ENCODE measurements around the gene PDE4D.

DNA sequence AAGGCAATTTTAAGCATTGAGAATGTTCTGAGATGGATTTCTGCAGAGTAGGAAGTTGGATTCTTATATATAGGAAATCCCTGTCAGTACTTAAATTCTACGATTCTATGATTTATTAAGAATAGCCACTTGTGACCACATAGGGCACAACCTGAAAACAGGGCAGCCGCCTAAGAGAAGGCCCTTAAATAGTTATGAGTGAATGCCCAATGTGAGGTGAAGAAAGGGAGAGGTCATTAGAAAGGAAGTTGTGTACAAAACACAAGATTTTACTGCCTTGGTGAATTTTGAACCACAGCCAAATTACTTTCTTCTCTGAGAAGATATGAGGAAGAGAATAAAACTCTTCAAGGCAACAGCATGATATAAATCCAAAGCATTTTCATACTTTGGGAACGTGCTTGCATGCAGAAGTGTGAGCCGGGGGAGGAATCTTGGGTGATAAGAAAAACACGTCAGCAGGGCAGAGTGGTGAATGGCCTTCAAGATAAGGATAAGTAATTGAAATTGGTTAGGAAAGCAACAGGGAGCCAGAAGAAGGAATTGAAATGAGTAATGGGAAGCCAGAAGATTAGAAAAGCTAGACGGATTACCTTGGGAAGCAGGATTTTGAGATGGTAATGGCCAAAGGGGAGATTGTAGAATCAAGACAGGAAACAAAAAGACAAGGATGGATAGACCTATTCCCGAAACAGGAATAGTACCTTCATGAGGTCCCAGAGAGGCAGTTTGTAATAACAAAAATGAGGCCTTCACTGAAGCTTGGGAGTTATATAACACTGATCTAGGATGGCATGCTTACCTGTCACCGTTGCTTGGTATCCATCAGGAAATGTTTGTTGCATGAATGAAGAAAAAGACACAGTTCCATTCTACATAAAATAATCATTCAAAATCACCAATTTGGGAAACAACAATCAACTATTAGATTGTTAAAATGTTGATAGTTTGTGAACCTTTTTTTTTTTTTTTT lies 244.3 kb downstream of the PDE4D start:
- TF ChIP-seq, protein P1, sequence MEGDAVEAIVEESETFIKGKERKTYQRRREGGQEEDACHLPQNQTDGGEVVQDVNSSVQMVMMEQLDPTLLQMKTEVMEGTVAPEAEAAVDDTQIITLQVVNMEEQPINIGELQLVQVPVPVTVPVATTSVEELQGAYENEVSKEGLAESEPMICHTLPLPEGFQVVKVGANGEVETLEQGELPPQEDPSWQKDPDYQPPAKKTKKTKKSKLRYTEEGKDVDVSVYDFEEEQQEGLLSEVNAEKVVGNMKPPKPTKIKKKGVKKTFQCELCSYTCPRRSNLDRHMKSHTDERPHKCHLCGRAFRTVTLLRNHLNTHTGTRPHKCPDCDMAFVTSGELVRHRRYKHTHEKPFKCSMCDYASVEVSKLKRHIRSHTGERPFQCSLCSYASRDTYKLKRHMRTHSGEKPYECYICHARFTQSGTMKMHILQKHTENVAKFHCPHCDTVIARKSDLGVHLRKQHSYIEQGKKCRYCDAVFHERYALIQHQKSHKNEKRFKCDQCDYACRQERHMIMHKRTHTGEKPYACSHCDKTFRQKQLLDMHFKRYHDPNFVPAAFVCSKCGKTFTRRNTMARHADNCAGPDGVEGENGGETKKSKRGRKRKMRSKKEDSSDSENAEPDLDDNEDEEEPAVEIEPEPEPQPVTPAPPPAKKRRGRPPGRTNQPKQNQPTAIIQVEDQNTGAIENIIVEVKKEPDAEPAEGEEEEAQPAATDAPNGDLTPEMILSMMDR (IDR thresholded peaks at IDR 0.05; ENCODE audit: insufficient read depth, low read depth, low read length) = no peak
- TF ChIP-seq EZH2 (IDR thresholded peaks at IDR 0.05; ENCODE audit: insufficient read depth, low read length) = no peak

Measured in astrocyte (in vitro differentiated cells and primary cell).